GM12878 (cell line): Measurements from ENCODE around the gene IRF2BP1. TPM values are rescaled to one million over a fixed set of nuclear protein-coding genes. Genes with fewer than 3 reads are reported as not detected.

Experiments
- BCL11A ChIP-seq: IDR thresholded peaks from 2 replicates; pipeline ENCODE4 v1.6.1; 2011; ENCODE audit warnings: low read depth, low read length
- BCL3 ChIP-seq: IDR thresholded peaks from 2 replicates; pipeline ENCODE4 v1.6.1; 2011; ENCODE audit warnings: borderline replicate concordance, low read depth, mild to moderate bottlenecking, moderate library complexity, low read length; ENCODE audit not compliant: insufficient read depth, poor library complexity, severe bottlenecking
- CHD2 ChIP-seq: IDR thresholded peaks from 2 replicates; pipeline ENCODE4 v1.6.1; 2011; ENCODE audit warnings: low read depth, low read length, improper control_type of control experiment, borderline replicate concordance
- CREB1 ChIP-seq: IDR thresholded peaks from 2 replicates; pipeline ENCODE4 v1.6.1; 2012; ENCODE audit warnings: low read depth, mild to moderate bottlenecking, inconsistent platforms
- ESRRA ChIP-seq: IDR thresholded peaks from 2 replicates; pipeline ENCODE4 v1.6.1; 2012; ENCODE audit warnings: mild to moderate bottlenecking, low read length, improper control_type of control experiment
- IRF4 ChIP-seq: IDR thresholded peaks from 2 replicates; pipeline ENCODE4 v1.6.1; 2011; ENCODE audit warnings: low read depth, low read length
- MEF2A ChIP-seq: IDR thresholded peaks from 2 replicates; pipeline ENCODE4 v1.6.1; 2011; ENCODE audit warnings: low read depth, mild to moderate bottlenecking, low read length, moderate library complexity; ENCODE audit not compliant: insufficient read depth
- MLLT1 ChIP-seq: fragments of 450-650 bp; IDR thresholded peaks from 2 replicates; pipeline ENCODE4 v1.6.1; 2016; ENCODE audit warnings: mild to moderate bottlenecking
- MTA2 ChIP-seq: fragments of 450-650 bp; IDR thresholded peaks from 2 replicates; pipeline ENCODE4 v1.6.1; 2016; ENCODE audit warnings: low read depth, mild to moderate bottlenecking, moderate library complexity
- NR2F1 ChIP-seq: fragments of 450-650 bp; conservative IDR thresholded peaks from 2 replicates; pipeline ENCODE4 v1.6.1; 2017; ENCODE audit warnings: mild to moderate bottlenecking
- SMARCA5 ChIP-seq: fragments of 450-650 bp; IDR thresholded peaks from 2 replicates; pipeline ENCODE4 v1.6.1; 2017; ENCODE audit warnings: mild to moderate bottlenecking
- SREBF1 ChIP-seq: IDR thresholded peaks from 2 replicates; pipeline ENCODE4 v1.6.1; 2012; ENCODE audit warnings: mild to moderate bottlenecking, low read length
- SUPT20H ChIP-seq: IDR thresholded peaks from 2 replicates; pipeline ENCODE4 v1.6.1; 2011; ENCODE audit warnings: low read depth, mild to moderate bottlenecking, low read length, moderate library complexity, borderline replicate concordance; ENCODE audit not compliant: control insufficient read depth
- TAF1 ChIP-seq: IDR thresholded peaks from 2 replicates; pipeline ENCODE4 v1.6.1; 2011; ENCODE audit warnings: mild to moderate bottlenecking, low read depth, low read length, borderline replicate concordance
- TCF12 ChIP-seq: IDR thresholded peaks from 2 replicates; pipeline ENCODE4 v1.6.1; 2011; ENCODE audit warnings: low read depth, mild to moderate bottlenecking, low read length
- TCF7 ChIP-seq: IDR thresholded peaks from 2 replicates; pipeline ENCODE4 v1.6.1; 2014; ENCODE audit warnings: antibody characterized with exemption, borderline replicate concordance
- ZNF207 ChIP-seq: fragments of 450-650 bp; IDR thresholded peaks from 2 replicates; pipeline ENCODE4 v1.6.1; 2014; ENCODE audit warnings: antibody characterized with exemption, mild to moderate bottlenecking, borderline replicate concordance
- ZSCAN29 ChIP-seq: fragments of 450-650 bp; IDR thresholded peaks from 2 replicates; pipeline ENCODE4 v1.6.1; 2017; ENCODE audit warnings: mild to moderate bottlenecking, moderate library complexity
- ZZZ3 ChIP-seq: IDR thresholded peaks from 2 replicates; pipeline ENCODE4 v1.6.1; 2011; ENCODE audit warnings: low read depth; ENCODE audit not compliant: control insufficient read depth, insufficient read length
- polyA plus RNA-seq, 11 experiments: library from polyadenylated mRNA; depleted of rRNA in 4 of 11; unstranded in 6 of 11; stranded (reverse) in 5 of 11; fragments of >200 nt; fragmentation: Nextera tagmentation in 4 of 11; fragmentation: Illumina TruSeq in 1 of 11; extraction: Ambion mirVana in 4 of 11; extraction: Trizol in 1 of 11; gene quantifications; 1 replicate in 1 of 11; 2 replicates in 10 of 11; pipeline versions ENCODE4 v1.2.1 to v1.2.3, GENCODE V29; 2011 to 2016; ENCODE audit warnings: inconsistent platforms in 2 of 11, missing spikeins in 2 of 11, low read depth in 1 of 11
- total RNA-seq, 4 experiments: library from RNA; depleted of rRNA in 3 of 4; stranded (reverse); fragments of >200 nt in 3 of 4; fragmentation: Illumina TruSeq in 1 of 4; extraction: Trizol in 1 of 4; gene quantifications; 2 replicates each; pipeline versions ENCODE4 v1.2.1 to v1.2.3, GENCODE V29; 2013 to 2021
- TF ChIP-seq, protein P1 (sequence below): fragments of 450-650 bp; IDR thresholded peaks from 2 replicates; pipeline ENCODE4 v1.6.1; 2017; ENCODE audit warnings: mild to moderate bottlenecking, moderate library complexity
- TF ChIP-seq, protein P2 (sequence below), 3 experiments: IDR thresholded peaks in 2 of 3; conservative IDR thresholded peaks in 1 of 3; 2 replicates each; pipeline ENCODE4 v1.5.1; 2011; ENCODE audit warnings: low read depth in 3 of 3, low read length in 3 of 3, mild to moderate bottlenecking in 3 of 3, control low read depth in 2 of 3, moderate library complexity in 2 of 3, inconsistent platforms in 1 of 3, mixed read lengths in 1 of 3; ENCODE audit not compliant: control insufficient read depth in 2 of 3, insufficient read depth in 1 of 3; ENCODE audit errors: extremely low read depth in 1 of 3
- TF ChIP-seq, protein P3 (sequence below): IDR thresholded peaks from 2 replicates; pipeline ENCODE4 v1.6.1; 2012; ENCODE audit warnings: low read depth, low read length, improper control_type of control experiment

IRF2BP1 gene
- total and polyA plus RNA-seq, 10 of the 15 experiments (the other 5 are each of a cell fraction or from before 2014, with no cell fraction given): 0.31 to 24.4 (median 4.4) TPM

GRCh38 chr19:45927565-45928261, 41.8 kb upstream of the IRF2BP1 start (continued):
- no peak for TF ChIP-seq BCL3
- no peak for TF ChIP-seq MTA2
- 0 out of 2 replicates have a peak, but pooled peaks have one; percentile 13 for TF ChIP-seq IRF4
- no peak for TF ChIP-seq SUPT20H
- TF ChIP-seq CHD2: peak; percentile 93
- peak; percentile 56; the same call in 1 of the 2 replicates for TF ChIP-seq SREBF1
- TF ChIP-seq CREB1: peak; percentile 87
- TF ChIP-seq TAF1: peak; percentile 13; the same call in 1 of the 2 replicates
- no peak for TF ChIP-seq MLLT1
- TF ChIP-seq, protein P1, sequence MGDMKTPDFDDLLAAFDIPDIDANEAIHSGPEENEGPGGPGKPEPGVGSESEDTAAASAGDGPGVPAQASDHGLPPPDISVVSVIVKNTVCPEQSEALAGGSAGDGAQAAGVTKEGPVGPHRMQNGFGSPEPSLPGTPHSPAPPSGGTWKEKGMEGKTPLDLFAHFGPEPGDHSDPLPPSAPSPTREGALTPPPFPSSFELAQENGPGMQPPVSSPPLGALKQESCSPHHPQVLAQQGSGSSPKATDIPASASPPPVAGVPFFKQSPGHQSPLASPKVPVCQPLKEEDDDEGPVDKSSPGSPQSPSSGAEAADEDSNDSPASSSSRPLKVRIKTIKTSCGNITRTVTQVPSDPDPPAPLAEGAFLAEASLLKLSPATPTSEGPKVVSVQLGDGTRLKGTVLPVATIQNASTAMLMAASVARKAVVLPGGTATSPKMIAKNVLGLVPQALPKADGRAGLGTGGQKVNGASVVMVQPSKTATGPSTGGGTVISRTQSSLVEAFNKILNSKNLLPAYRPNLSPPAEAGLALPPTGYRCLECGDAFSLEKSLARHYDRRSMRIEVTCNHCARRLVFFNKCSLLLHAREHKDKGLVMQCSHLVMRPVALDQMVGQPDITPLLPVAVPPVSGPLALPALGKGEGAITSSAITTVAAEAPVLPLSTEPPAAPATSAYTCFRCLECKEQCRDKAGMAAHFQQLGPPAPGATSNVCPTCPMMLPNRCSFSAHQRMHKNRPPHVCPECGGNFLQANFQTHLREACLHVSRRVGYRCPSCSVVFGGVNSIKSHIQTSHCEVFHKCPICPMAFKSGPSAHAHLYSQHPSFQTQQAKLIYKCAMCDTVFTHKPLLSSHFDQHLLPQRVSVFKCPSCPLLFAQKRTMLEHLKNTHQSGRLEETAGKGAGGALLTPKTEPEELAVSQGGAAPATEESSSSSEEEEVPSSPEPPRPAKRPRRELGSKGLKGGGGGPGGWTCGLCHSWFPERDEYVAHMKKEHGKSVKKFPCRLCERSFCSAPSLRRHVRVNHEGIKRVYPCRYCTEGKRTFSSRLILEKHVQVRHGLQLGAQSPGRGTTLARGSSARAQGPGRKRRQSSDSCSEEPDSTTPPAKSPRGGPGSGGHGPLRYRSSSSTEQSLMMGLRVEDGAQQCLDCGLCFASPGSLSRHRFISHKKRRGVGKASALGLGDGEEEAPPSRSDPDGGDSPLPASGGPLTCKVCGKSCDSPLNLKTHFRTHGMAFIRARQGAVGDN: no peak
- no peak for TF ChIP-seq TCF12
- no peak for TF ChIP-seq MEF2A
- peak; percentile 77 for TF ChIP-seq ZNF207
- no peak for TF ChIP-seq ZSCAN29
- no peak for TF ChIP-seq ESRRA
- TF ChIP-seq BCL11A: no peak
- TF ChIP-seq, protein P2, sequence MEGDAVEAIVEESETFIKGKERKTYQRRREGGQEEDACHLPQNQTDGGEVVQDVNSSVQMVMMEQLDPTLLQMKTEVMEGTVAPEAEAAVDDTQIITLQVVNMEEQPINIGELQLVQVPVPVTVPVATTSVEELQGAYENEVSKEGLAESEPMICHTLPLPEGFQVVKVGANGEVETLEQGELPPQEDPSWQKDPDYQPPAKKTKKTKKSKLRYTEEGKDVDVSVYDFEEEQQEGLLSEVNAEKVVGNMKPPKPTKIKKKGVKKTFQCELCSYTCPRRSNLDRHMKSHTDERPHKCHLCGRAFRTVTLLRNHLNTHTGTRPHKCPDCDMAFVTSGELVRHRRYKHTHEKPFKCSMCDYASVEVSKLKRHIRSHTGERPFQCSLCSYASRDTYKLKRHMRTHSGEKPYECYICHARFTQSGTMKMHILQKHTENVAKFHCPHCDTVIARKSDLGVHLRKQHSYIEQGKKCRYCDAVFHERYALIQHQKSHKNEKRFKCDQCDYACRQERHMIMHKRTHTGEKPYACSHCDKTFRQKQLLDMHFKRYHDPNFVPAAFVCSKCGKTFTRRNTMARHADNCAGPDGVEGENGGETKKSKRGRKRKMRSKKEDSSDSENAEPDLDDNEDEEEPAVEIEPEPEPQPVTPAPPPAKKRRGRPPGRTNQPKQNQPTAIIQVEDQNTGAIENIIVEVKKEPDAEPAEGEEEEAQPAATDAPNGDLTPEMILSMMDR (IDR thresholded peaks at IDR 0.05 in 2 of 3, conservative IDR thresholded peaks at IDR 0.05 in 1 of 3; ENCODE audit: control insufficient read depth in 2 of 3, extremely low read depth in 1 of 3, insufficient read depth in 1 of 3, low read depth in 3 of 3, low read length in 3 of 3): no peak
- TF ChIP-seq ZZZ3: no peak
- no peak for TF ChIP-seq SMARCA5
- TF ChIP-seq TCF7: no peak
- TF ChIP-seq, protein P3, sequence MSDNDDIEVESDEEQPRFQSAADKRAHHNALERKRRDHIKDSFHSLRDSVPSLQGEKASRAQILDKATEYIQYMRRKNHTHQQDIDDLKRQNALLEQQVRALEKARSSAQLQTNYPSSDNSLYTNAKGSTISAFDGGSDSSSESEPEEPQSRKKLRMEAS: peak; percentile 75; the same call in 1 of the 2 replicates
- no peak for TF ChIP-seq NR2F1
